Stimulated activated CD4-positive, alpha-beta T cell treated with anti-CD3 and anti-CD28 coated beads, Interleukin-1b, Interleukin-23, amount 100 ng/mL, for 24 hours (primary cell): ENCODE measurements around the gene SARS2.

ENCODE experiments used
- DNase-seq, 4 experiments: peaks; one replicate each; pipeline ENCODE4 v3.0.0-alpha.2; 2020; ENCODE audit warnings: low read depth in 4 of 4, low spot score in 1 of 4

The SARS2 gene

DNA sequence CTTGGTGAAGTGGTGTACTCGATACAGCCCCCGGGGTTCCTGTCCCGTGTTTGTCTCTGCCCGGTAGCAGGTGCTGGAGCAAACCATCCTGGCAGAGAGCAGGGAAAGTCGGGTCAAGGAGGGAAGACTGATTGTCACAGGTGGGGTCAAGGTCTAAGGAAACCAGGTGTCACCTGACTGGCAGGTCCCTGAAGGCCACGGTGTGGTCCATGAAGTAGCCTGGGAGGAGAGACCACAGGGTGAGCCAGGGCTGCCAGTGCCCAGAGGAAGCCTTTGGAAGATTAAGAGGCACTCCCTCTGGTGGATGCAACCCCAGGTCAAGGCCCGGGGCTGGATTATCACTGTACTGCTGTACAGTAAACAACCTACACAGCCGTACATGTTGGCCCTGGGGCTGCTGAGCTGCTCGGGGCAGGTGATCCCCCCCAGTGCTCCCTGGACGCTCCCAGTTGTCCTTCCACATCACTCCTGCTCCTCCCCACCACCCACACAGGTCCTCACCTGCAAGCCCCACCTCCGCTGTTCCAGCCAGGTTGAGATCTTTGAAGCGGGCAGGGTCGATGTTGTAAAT lies 12.6 kb downstream of the SARS2 start:
- no peak for DNase-seq

DNA sequence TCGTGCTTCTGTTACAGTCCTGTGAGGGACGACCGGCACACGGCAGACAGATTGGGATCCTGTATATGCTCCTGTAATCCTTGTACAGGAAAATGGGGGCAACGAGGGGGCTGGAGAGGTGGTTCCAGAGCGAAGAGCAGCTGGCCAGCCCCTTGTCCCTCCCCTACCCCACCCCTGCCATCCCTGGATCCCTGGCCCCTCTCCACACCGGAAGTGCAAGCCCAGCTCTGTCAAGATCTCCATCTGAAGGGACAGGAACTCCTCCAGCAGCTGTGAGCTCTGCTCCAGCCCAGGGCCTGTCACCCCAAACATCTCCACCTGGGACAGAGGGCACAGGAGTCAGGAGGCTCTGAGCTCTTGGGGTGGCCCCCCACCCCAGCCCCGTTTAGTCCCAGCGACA lies 13.0 kb downstream of the SARS2 start:
- no peak for DNase-seq

DNA sequence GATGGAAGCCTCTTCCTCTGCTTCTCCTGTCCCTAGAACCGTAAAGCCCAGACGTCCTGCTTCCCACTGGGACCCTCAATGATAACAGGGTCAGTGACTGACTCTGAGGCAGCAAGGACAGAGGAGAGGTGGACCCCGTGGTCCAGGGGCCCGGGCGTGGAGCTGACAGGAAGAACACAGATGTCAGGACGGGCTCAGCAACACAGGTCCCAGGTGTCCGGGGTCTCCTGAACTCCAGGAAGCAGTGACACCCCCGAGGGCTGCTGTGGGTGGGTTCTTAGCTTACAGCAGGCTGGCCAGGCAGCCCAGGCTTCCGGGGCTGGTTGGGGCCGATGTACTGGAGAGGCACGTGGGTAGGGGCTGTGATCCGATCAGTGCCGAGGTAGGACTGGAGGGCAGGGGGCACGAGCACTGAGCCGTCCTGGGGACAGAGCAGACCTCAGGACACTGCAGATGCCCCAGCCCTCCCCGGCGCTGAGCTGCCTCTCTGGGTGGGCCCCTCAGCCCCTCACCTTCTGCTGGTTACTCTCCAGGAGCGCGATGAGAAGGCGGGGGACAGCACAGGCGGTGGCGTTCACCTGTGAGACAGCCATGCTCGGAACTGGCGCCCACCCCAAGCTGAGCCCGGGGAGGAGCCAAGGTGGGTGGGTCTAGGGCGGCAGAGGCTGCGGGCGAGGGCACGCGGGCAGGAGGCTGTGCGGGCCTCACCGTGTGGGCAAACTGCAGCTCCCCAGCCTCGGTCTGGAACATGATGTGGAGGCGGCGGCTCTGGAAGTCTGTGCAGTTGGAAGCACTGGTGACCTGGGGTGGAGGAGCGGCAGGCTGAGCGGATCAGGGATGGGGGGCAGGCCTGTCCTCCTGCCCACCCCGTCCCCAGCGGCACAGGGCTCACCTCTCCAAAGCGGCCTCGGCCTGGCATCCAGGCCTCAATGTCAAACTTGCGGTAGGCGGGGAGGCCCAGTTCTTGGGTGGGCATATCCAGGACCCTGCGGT lies 14.9 kb downstream of the SARS2 start:
- no peak for DNase-seq

DNA sequence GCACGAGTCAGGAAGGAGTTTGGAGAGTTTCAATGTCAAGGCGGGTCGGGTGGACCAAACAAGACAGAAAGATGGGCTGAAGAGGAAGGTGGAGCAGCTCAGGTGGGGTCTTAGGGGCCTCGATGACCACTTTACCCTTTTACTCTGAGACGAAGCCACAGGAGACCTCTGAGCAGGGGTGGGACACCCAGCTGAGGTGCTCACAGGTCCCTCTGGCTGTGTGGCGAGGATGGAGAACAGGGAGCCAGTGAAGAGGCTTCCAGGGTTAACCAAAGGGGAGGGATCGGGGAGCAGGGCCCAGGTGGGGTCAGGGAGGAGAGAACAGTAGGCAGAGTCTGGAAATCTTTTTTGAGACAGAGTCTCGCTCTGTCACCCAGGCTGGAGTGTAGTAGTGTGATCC lies 16.6 kb downstream of the SARS2 start:
- no peak for DNase-seq

DNA sequence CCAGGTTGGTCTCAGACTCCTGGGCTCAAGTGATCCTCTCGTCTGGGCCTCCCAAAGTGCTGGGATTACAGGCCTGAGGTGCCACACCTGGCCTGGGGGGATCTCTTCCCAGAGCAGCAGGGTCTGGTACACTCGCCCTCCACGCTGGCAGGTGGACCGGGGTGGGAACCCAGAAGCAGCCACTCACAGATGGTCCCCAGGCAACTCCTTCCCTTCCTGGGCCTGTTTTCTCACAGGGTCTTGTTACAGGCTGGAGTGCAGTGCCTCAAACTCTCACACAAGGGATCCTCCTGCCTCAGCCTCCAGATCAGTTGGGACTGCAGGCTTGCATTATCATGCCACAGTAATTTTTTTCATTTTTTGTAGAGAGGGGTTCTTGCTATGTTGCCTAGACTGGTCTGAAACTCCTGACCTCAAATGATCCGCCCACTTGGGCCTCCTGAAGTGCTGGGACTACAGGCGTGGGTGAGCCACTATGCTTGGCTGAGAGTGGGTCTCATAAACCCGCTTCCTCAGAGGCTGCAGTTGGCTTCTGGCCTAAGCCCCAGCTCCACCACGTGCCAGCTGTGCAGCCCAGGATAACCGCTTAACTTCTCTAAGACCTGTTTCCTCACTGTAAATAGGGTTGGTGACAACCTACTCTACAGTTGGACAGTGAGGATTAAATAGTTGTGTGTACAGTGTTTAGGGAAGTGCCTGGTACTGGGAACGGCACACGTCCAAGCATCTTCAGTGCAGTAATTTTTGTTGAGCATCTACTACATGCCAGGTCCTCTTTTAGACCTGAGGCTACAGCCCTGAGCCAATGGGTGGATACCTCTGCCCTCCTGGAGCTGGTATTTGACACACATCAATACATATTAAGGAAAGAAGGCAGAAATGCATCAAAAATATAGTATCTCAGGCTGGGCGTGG lies 17.7 kb downstream of the SARS2 start:
- DNase-seq, result no peak

DNA sequence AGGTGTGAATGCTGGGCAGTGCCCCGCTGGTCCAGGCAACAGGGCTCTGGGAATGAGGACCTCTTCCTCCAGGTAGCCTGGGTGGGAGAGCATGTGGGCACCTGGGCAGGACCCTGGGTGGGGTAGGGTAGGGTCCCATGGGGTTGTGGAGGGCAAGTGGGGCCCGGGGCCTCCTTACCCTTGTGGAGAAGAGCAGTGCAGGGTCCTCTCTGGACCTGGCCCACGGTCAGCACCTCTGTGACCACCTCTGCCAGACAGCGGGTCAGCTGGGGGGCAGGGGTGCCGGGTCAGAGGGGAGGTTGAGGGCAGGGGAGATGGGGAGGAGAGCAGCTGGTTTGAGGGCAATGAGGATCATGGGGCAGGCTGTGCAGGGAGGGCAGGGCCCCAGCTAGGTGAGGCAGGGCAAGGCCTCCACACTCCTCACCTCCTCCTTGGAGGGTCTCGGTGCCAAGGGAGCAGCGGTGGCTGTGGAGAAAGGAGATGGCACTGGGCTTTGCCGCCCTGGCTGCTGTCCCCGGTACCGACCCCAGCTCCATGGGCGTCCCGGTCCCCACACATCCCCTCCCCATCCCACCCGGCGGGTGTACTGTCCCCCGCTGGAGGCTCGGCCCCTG lies 19.1 kb downstream of the SARS2 start:
- no peak for DNase-seq

DNA sequence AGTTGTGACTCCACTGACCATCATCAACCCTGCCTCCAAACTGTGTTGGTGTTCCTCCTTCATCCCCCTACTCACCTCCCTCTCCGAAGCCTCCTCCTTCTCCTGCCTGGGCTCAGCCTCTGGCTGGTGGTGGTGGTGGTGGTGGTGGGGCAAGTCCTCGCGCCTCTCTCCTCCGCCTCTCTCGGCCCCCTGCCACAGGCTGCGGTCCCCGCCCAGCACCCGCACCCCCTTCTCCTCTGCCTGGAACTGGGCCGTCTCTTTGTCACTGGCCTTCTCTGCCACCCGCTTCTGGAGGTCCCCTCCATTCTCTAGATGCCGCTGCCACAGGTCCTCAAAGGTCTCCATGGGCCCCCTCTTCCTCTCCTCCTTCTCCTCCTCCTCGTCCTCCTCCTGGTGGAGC lies 20.1 kb downstream of the SARS2 start:
- DNase-seq, result no peak

DNA sequence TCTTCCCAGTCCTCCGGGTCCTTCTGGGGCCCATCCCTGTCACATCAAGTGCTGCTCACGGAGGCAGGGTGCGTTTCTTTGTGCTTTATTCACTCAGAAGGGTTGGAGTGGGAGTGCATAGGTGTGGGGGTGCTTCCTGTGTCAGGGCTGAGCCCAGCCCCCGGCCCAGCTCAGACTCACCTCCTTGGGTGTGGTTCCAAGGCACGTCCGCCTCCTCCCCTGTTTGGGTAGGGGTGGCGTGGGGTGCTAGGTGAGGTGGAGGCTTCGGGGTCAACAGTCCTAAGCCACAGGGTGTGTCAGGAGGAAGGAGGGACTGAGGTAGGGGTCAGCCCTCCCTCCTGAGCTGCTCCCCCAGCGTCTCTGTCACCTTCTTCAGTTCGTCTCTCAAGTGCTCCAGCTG lies 21.7 kb downstream of the SARS2 start:
- no peak for DNase-seq

DNA sequence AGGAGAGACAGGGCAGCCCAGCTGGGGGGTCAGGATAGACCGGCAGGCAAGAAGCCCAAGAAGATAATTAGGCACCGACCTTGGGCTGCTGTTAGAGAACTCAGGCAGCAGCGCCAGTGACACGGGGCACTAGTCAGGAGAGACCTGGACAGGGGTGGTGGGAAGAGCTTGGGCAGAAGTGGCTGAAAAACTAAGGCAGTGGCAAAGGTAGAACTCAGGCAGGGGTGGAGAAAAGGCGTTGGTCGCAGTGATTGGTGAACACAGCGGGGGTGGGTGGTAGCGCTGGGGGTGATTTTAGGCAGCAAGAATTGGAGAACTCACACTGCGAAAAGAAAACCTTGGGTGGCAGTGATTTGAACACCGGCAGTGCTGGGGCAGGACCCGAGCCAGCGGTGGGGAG lies 22.9 kb downstream of the SARS2 start:
- no peak for DNase-seq

DNA sequence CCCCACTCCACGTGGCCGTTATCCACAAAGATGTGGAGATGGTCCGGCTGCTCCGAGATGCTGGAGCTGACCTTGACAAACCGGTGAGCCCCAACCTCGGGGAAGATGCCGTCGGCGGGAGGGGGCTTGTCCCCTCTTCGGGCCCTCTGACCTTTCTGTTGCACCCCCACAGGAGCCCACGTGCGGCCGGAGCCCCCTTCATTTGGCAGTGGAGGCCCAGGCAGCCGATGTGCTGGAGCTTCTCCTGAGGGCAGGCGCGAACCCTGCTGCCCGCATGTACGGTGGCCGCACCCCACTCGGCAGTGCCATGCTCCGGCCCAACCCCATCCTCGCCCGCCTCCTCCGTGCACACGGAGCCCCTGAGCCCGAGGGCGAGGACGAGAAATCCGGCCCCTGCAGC lies 23.3 kb downstream of the SARS2 start:
- DNase-seq, result no peak

DNA sequence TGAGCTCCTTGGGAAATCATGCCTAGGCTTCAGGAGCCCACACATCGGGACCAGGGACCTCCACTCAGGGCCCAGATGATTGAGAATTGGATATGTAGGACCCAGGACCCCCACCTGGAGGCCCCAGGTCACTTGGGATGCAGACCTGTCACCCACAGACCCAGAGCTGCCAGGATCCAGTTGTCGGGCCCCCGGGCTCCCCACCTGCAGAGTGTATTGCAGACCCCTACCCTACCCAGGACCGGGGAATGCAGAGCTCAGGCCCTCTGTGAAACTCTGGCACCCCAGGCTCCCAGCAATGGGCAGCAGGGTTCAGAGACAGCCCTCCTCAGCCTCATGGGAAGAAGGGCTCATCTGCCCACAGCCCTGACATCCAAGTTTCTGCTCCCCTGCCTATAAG lies 24.9 kb downstream of the SARS2 start:
- no peak for DNase-seq

DNA sequence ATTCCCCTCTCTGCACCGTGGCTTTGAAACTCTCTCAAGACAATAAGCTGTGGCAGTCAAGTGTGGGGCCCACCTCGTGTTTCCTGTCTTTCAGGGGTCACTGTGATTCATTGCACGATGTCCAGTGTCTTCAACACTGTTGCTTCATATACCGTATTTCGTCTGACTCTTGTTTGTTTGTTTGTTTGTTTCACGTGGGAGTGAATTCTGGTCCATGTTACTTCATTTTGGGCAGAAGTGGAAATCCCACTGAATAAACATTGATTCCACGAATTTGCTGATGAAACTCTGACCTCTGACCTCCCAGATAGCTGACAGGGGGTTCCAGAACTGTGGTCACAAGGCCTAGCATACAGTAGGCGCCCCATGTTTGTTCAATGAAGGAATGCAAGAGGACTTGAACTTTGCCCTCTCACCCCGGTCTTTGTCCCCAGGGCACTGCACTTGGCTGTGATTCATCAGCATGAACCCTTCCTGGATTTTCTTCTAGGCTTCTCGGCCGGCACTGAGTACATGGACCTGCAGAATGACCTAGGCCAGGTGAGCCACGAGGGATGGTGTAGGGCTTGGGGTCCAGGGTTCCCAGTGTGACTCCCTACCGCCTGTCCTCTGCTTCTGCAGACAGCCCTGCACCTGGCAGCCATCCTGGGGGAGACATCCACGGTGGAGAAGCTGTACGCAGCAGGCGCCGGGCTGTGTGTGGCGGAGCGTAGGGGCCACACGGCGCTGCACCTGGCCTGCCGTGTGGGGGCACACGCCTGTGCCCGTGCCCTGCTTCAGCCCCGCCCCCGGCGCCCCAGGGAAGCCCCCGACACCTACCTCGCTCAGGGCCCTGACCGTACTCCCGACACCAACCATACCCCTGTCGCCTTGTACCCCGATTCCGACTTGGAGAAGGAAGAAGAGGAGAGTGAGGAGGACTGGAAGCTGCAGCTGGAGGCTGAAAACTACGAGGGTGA lies 25.7 kb downstream of the SARS2 start:
- no peak for DNase-seq

DNA sequence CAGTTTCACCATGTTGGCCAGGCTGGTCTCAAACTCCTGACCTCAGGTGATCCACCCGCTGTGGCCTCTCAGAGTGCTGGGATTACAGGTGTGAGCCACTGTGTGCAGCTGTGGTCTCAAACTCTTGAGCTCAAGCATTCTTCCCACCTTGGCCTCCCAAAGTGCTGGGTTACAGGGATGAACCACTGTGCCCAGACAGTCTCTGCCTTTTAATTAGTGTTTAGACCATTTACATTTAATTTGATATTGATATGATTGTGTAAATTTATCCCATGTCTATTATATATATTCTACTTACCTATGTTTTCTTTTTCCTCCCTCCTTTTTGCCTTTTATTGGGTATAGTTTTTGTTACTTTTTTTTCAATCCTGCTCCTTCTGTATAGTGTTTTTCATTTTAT lies 28.9 kb downstream of the SARS2 start:
- no peak for DNase-seq

DNA sequence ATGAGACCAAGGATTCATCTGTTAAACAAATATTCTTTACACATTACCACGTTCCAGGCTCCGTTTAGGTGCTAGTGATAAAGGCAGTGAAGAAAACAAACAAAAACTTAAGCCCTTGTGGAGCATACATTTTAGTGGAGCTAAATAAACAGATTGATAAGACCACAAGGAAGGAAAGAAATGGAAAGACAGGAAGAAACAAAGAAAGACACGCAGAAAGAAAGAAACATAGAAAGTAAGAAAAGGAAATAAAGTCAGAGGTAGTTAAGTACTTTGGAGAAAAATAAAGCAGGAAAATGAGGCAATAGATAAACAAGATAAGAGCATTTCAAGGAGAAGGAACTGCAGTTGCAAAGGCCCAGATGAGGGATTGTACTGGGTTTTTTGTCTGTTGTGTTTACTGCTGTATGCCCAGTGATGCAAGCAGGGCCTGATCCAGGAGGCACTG lies 29.8 kb downstream of the SARS2 start:
- DNase-seq, result no peak

DNA sequence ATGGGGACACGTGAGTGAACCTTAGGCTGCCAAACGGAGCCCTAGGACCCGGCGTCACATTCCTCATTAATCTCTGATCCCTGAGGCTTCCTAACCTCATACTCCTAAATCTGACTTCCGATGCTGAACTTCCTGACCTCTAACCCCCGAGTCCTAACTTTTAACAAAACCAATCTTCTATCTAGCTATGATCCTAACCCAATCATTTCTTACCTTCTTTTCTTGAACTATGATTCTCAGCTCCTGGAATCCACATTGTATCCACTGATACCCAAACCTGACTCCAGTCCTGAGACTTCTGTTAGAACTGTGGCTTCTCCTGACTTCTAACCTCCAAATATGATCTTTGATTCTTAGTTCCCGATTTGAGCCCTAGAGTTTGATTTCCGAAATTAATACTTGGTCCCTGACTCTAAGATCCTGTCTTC lies 30.3 kb downstream of the SARS2 start:
- DNase-seq, result no peak

DNA sequence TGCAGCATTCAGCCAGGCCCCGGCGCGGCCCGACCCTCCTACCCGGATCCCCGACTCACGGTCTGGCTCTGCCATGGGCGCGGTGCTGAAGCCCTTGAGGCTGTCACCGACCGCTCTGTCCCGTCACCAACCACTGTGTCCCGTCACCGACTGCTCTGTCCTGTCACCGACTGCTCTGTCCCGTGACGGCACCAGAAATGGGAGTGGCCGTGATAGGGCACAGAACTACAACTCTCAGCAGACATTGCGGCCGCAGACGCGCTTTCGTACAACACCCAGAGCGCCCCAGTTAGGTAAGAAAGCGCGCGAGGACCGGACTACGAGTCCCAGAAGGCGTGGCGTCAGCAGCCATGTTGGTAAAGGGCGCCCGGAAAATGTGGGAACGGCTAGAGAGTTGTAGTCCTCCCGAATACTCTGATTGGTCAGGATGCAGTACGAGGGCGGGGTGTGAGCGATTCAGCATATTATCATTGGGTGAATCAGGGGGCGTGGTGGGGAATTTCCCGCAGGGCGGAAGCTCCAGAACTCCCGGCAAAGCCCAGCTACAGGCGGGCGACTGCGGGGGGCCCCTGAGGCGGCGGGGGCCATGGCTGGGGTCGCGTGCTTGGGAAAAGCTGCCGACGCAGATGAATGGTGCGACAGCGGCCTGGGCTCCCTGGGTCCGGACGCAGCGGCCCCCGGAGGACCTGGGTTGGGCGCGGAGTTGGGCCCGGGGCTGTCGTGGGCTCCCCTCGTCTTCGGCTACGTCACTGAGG lies 30.9 kb downstream of the SARS2 start, which contains the start of the genes NFKBIB and SIRT2:
TSS of gene NFKBIB (plus strand) at position 523 of the 755 bp plus-strand sequence. CDS start at position 587, 64 bp downstream.
TSS of gene SIRT2 (minus strand) at position 172 of the 755 bp plus-strand sequence. CDS start at position 75, 97 bp downstream.
- DNase-seq, result peak; percentile 91 to 98 (median 96)

DNA sequence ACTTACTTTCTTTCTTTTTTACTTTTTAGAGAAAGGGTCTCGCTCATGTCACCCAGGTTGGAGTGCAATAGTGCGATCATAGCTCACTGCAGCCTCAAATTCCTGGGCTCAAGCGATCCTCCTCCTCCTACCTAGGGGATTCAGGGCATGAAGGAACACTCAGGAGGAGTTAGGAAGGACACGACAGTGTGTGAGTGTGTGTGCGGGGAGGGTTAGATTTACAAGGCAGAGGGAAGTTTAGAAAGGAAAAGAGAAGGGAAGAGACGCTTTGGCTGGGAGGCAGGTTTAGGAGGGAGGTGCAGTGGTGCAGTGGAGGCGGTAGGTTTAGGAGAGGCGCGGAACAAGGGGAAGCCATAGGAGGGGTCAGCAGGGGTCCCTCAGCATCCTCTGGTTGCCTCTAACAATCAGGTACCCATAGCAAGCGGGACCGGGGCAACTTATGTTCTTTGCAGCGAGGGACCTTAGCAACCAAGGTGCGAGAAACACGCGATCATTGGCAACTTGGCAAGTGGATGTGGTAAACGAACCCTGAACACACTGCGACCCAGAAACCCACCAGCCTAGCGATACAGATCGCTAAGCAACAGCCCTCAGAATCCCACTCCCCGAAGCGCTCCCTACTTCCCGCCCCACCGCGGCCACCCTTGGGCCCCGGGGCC lies 31.6 kb downstream of the SARS2 start:
- no peak for DNase-seq

DNA sequence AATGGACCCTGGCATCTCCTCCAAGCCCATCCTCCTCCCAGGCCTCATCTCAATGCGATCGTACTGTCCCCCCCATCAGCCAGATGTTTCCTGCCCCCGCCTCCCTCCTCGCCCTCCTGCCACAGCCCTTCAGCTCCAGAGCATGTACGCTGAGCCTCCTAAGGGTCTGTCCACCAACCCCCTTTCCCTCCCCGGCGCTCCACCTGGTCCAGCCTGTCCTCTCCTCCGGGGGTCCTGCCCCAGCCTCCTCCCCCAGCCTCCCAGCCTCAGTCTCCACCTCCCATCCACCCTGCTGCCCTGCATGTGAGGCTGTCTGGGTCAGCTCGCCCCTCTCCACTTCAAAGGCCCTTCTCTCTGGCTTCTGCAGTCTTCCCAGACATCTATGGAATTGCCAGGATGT lies 35.6 kb downstream of the SARS2 start:
- no peak for DNase-seq
